Activated T-cell treated with anti-CD3 and anti-CD28 coated beads for 24 hours (primary cell): ENCODE data around the gene DGKQ.
A peak's percentile ranks its signal among the peaks of the same experiment; 100 is the strongest.
"Not testable (repeated sequence)": the region's sequence is repeated elsewhere in the genome, so short reads cannot be mapped to it uniquely, and the experiment has no call there.

ENCODE experiments used
- DNase-seq: peaks from one replicate; pipeline ENCODE4 v3.0.0-alpha.2; 2020; ENCODE audit warnings: low read depth

The DGKQ gene

GRCh38 chr4:948101-948935 is 25.1 kb downstream of the DGKQ start:
- DNase-seq, result no peak

GRCh38 chr4:947491-947971 is 25.8 kb downstream of the DGKQ start:
- DNase-seq, result no peak

GRCh38 chr4:946517-947471 is 26.6 kb downstream of the DGKQ start:
- DNase-seq, result no peak

- no peak for DNase-seq
Measured at GRCh38 chr4:946103-946450, 27.3 kb downstream of the DGKQ start.

GRCh38 chr4:945274-946102 is 27.9 kb downstream of the DGKQ start:
- DNase-seq, result no peak

- DNase-seq, result not testable (repeated sequence)
Measured at GRCh38 chr4:939508-939907, 33.9 kb downstream of the DGKQ start.

GRCh38 chr4:932713-933070 is 40.7 kb downstream of the DGKQ start:
- no peak for DNase-seq

GRCh38 chr4:931960-932712 is 41.2 kb downstream of the DGKQ start, which contains the start of the genes GAK and TMEM175:
TSS of gene GAK (minus strand) at chr4:932316. CDS start at chr4:932187, 129 bp downstream.
TSS of gene TMEM175 (plus strand) at chr4:932460. CDS start at chr4:947740, 15,280 bp downstream.
- peak; percentile 96 for DNase-seq

- no peak for DNase-seq
Measured at GRCh38 chr4:931194-931959, 42.0 kb downstream of the DGKQ start.

- DNase-seq, result no peak
Measured at GRCh38 chr4:930827-931193, 42.6 kb downstream of the DGKQ start.

GRCh38 chr4:930028-930551 is 43.3 kb downstream of the DGKQ start:
- no peak for DNase-seq

GRCh38 chr4:929096-929765 is 44.1 kb downstream of the DGKQ start:
- DNase-seq, result no peak

- not testable (repeated sequence) for DNase-seq
Measured at GRCh38 chr4:927566-927965, 45.8 kb downstream of the DGKQ start.

- no peak for DNase-seq
Measured at GRCh38 chr4:926538-926937, 46.8 kb downstream of the DGKQ start.

- DNase-seq, result no peak
Measured at GRCh38 chr4:925771-926500, 47.4 kb downstream of the DGKQ start.

GRCh38 chr4:925171-925570 is 48.2 kb downstream of the DGKQ start:
- DNase-seq, result no peak

- DNase-seq, result no peak
Measured at GRCh38 chr4:924107-925096, 49.0 kb downstream of the DGKQ start.
